HG03521 (cell line): ENCODE data around the gene OPN5.

Source experiments
- ATAC-seq: cut with Tn5 transposase; IDR thresholded peaks from one replicate; pipeline ENCODE4 v1.9.1; 2021; ENCODE audit warnings: mild to moderate bottlenecking, moderate library complexity; ENCODE audit not compliant: unreplicated experiment

Gene OPN5

DNA sequence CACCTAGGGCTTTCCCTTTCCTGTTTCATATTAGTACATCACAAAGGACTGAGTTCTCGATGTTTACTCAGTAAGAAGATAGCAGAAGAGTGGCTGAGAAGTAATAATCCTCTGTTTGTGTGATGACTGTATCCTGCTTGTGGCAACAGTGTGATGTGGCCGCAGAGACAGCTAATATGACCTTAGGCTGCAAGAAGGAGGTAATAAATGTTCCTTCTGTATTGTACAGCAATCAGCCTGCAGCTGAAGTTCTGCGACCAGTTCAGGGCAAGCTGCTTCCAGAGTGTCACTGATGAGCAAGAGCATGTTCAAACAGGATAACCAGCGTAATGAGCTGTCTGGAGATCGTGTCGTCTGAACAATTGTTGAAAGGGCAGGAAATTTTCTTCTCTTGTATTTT lies 70.9 kb downstream of the OPN5 start:
- no peak for ATAC-seq

DNA sequence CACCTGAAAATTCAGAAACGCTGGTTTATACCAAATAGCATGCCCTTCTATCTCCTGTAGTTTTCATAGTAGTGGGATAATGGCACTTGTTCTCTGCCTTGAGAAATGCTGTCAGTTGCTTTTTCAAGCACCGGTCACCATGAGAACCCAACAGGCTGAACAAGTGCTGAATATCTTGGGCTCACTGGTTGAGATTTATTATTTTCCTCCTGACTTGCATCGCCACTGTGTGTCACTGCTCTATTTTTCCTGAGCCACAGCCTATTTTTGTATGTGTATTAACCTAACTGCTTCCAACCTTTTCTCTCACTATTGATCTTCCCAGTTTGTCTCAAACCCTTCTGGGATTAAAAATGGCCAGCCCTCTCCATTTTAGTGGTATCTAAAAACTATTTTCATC lies 71.9 kb downstream of the OPN5 start:
- ATAC-seq, result no peak

DNA sequence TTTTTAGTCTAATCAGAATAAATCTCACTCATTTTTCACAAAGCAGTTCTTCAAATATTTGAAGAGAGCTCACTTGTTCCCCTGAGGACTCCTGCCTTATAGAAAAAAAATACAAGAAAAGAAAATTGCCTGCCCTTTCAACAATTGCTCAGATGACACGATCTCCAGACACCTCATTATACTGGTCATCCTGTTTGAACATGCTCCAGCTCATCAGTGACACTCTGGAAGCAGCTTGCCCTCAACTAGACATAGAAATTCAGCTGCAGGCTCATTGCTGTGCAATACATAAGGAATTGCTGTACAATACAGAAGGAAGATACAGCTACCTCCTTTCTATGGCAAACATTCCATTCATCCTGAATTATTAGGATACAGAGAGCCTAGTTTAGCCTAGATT lies 73.1 kb downstream of the OPN5 start:
- no peak for ATAC-seq

DNA sequence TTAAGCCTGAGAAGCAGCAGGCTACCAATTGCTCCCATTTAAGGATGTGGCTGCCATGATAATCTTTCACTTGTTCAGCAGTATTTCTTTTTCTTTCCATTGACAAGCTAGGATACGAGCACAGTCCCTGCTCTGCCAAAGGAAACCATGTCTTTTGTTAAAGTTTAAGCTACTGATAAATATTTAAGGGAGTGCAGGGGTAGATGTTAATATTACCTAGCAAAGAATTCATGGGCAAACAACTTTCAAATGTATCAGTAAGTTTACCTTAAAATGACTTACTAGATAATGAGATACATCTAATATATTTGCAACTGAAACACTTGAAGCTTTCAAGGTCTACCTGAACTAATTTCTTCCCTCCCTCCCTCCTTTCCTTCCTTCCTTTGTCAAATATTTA lies 77.3 kb downstream of the OPN5 start:
- ATAC-seq, result no peak

DNA sequence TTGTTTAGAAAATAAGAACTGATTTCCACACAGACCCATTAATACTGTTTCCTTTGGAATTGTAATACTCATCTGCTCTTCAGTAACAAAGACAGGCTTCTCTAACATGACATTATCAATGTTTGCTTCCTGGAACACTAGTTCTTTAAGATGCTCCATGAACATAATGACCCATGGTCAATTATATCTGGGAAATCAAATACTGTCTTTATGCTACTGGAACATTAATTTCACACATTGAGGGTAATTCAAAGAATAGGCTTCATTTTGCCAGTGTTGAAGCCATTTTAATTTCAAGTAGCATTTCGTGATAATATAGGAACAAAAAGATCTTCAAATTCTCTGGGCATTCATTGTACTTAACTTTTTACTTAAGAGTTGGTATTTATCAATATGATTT lies 80.9 kb downstream of the OPN5 start:
- ATAC-seq, result no peak

DNA sequence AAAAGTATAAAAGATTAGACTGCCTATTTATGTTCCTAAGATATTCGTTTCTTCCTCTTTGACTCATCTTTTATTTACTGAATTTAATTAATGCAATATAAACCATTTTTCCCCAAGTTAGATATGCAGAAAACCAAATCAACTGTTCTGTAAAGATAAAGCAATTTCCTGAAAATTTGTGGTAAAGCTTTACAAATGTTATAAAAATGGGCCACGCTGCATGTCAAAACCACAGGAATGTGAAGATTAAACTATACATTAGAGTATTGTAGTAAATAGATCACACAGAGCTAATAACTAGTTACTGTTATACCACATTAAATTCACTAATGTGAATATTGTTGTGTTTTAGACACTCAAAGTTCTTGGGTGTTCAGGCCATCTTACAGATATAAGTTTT lies 83.4 kb downstream of the OPN5 start:
- no peak for ATAC-seq

DNA sequence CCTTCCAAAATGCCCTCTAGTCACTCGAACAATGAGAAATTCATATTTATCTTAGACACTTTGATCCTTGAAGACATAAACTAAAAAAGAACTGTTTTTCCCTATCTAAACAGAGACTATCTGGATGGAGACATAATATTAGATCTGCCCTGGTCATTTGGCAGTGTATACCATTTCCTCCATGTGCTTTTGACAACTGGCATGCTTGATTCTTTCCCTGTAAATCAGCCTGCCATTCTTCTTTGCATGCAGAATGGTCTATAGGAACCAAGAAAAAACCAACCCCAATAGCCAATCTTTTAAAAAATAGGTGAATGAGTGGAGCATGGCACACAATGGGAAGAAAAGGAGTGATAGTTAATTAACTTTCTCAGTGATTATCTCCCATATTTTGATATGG lies 93.8 kb downstream of the OPN5 start:
- ATAC-seq, result no peak
